ENCODE data around the gene POLR1B. TPM values are rescaled to one million over a fixed set of nuclear protein-coding genes. Genes with fewer than 3 reads are reported as not detected.

Gene POLR1B
- total RNA-seq, 1 donor from 2014 or later = 26.8 TPM

DNA sequence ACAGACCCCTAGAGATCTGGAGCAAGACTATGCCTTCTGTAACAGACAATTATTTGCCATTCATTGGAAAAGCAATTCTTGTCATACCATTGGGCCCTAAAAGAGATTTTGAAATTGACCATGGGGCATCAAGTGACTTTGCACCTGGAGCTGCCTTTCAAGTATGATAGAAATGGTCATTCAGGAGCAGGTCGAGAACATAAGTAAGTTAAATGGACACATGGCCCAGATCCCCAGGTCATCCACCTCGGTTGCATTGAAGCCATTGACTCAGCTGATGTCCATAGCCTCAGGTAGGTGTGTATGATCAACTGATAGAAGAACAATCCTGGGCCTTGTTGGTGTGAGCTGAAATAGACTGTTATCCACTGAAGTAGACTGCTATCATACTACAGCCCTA is 61.5 kb downstream of the POLR1B start:
- Mint-ChIP-seq H3K4me3 (ENCODE audit: unreplicated experiment) (no peak overlapping the region), H3K9me3 (ENCODE audit: unreplicated experiment) (peaks cover 2% of the 10 kb centered on the region), H3K36me3 (ENCODE audit: low read depth, unreplicated experiment) (no peaks in the 10 kb centered on the region), H3K4me1 (ENCODE audit: low read depth, unreplicated experiment) (peaks cover 6% of the 10 kb centered on the region), H3K27ac (ENCODE audit: unreplicated experiment) (no peak overlapping the region), H3K27me3 (ENCODE audit: low read depth, unreplicated experiment) (peaks cover 9% of the 10 kb centered on the region)
- Histone ChIP-seq H2AFZ (ENCODE audit: low read depth, low read length) (no peak overlapping the region), H3K4me2 (ENCODE audit: low read length) (no peak overlapping the region), H3K27me3 (ENCODE audit: insufficient read depth, low read length) (no peaks in the 10 kb centered on the region), H3K9me3 (ENCODE audit: insufficient read depth, low read depth, low read length) (no peaks in the 10 kb centered on the region), H4K20me1 (ENCODE audit: insufficient read depth, low read length) (no peaks in the 10 kb centered on the region), H3K79me2 (ENCODE audit: insufficient read depth, low read length) (no peaks in the 10 kb centered on the region), H3K4me3 (ENCODE audit: insufficient read depth, low read depth, low read length) (no peak overlapping the region), H3K4me1 (ENCODE audit: insufficient read depth, low read length) (peaks cover 5% of the 10 kb centered on the region), H3K36me3 (ENCODE audit: insufficient read depth, low read length) (no peaks in the 10 kb centered on the region), H3K9ac (ENCODE audit: low read length) (no peak overlapping the region), H3K27ac (ENCODE audit: low read depth, low read length) (no peak overlapping the region)
- FAIRE-seq (no peak), DNase-seq (ENCODE audit: low read depth) (no peak)
- TF ChIP-seq, protein P1, sequence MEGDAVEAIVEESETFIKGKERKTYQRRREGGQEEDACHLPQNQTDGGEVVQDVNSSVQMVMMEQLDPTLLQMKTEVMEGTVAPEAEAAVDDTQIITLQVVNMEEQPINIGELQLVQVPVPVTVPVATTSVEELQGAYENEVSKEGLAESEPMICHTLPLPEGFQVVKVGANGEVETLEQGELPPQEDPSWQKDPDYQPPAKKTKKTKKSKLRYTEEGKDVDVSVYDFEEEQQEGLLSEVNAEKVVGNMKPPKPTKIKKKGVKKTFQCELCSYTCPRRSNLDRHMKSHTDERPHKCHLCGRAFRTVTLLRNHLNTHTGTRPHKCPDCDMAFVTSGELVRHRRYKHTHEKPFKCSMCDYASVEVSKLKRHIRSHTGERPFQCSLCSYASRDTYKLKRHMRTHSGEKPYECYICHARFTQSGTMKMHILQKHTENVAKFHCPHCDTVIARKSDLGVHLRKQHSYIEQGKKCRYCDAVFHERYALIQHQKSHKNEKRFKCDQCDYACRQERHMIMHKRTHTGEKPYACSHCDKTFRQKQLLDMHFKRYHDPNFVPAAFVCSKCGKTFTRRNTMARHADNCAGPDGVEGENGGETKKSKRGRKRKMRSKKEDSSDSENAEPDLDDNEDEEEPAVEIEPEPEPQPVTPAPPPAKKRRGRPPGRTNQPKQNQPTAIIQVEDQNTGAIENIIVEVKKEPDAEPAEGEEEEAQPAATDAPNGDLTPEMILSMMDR (IDR thresholded peaks at IDR 0.05; ENCODE audit: insufficient read depth, low read depth, low read length) = no peak
- no peak for TF ChIP-seq EZH2 (IDR thresholded peaks at IDR 0.05; ENCODE audit: insufficient read depth, low read length)

DNA sequence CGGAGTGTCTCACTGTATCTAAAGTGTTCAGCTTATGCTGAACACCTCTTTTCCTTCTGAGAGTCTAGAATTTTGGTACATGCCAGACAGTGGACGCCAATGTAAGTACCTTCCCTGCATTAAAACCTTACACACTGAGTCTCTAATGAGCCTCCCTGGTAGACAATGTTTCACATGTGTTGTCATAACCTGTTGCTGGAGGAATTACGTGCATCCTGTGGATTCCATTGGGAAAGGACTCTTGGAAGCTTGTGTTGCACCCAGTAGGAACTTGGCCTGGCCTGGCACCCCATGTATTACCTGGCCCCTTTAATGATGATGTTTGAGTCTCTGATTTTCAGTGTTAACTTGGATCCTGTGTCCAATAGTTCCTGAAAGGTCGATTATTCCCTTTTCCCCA is 62.7 kb downstream of the POLR1B start:
- H3K4me3 ChIP-seq (ENCODE audit: insufficient read depth, low read depth, low read length) = no peak overlapping the region
- no peak for FAIRE-seq
- H3K27ac ChIP-seq (ENCODE audit: low read depth, low read length) = no peak overlapping the region
- no peaks in the 10 kb centered on the region for H3K79me2 ChIP-seq (ENCODE audit: insufficient read depth, low read length)
- H3K4me1 ChIP-seq (ENCODE audit: insufficient read depth, low read length) = peaks cover 3% of the 10 kb centered on the region
- no peaks in the 10 kb centered on the region for H3K27me3 ChIP-seq (ENCODE audit: insufficient read depth, low read length)
- peaks cover 6% of the 10 kb centered on the region for H3K4me1 Mint-ChIP-seq (ENCODE audit: low read depth, unreplicated experiment)
- no peak overlapping the region for H3K4me2 ChIP-seq (ENCODE audit: low read length)
- no peak overlapping the region for H2AFZ ChIP-seq (ENCODE audit: low read depth, low read length)
- DNase-seq (ENCODE audit: low read depth) = no peak
- no peaks in the 10 kb centered on the region for H3K9me3 ChIP-seq (ENCODE audit: insufficient read depth, low read depth, low read length)
- no peaks in the 10 kb centered on the region for H3K36me3 ChIP-seq (ENCODE audit: insufficient read depth, low read length)
- peaks cover 9% of the 10 kb centered on the region for H3K9me3 Mint-ChIP-seq (ENCODE audit: unreplicated experiment)
- H4K20me1 ChIP-seq (ENCODE audit: insufficient read depth, low read length) = no peaks in the 10 kb centered on the region
- H3K27me3 Mint-ChIP-seq (ENCODE audit: low read depth, unreplicated experiment) = peaks cover 10% of the 10 kb centered on the region
- TF ChIP-seq, protein P1 (IDR thresholded peaks at IDR 0.05; ENCODE audit: insufficient read depth, low read depth, low read length) = no peak
- no peak for TF ChIP-seq EZH2 (IDR thresholded peaks at IDR 0.05; ENCODE audit: insufficient read depth, low read length)
- H3K36me3 Mint-ChIP-seq (ENCODE audit: low read depth, unreplicated experiment) = no peaks in the 10 kb centered on the region
- no peak overlapping the region for H3K9ac ChIP-seq (ENCODE audit: low read length)
- no peak overlapping the region for H3K27ac Mint-ChIP-seq (ENCODE audit: unreplicated experiment)
- no peak overlapping the region for H3K4me3 Mint-ChIP-seq (ENCODE audit: unreplicated experiment)

DNA sequence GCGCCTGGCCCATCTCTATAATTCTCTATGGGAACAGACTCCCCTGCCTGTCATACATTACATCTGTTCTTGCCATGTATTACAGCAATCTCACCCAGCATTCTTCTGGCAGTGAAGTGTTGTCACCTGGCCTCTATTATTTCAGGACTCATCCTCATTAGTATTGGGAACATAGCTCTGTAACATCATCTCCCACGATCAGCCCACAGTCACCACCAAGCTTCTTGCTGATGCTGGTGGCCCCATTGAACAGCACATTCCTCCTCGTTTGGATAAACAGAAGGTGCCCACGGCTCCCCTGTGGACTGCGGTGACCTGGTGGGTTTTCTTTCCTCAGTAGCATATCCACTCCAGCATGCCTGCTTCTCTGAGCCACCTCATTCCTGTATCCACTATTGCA is 63.7 kb downstream of the POLR1B start:
- H3K27ac Mint-ChIP-seq (ENCODE audit: unreplicated experiment) = no peak overlapping the region
- no peaks in the 10 kb centered on the region for H3K4me1 Mint-ChIP-seq (ENCODE audit: low read depth, unreplicated experiment)
- peaks cover 19% of the 10 kb centered on the region for H3K27me3 Mint-ChIP-seq (ENCODE audit: low read depth, unreplicated experiment)
- Histone ChIP-seq H3K9me3 (ENCODE audit: insufficient read depth, low read depth, low read length) (no peaks in the 10 kb centered on the region), H3K9ac (ENCODE audit: low read length) (no peak overlapping the region), H4K20me1 (ENCODE audit: insufficient read depth, low read length) (no peaks in the 10 kb centered on the region), H3K27me3 (ENCODE audit: insufficient read depth, low read length) (no peaks in the 10 kb centered on the region), H3K4me3 (ENCODE audit: insufficient read depth, low read depth, low read length) (no peak overlapping the region), H3K4me1 (ENCODE audit: insufficient read depth, low read length) (no peaks in the 10 kb centered on the region), H3K4me2 (ENCODE audit: low read length) (no peak overlapping the region), H3K36me3 (ENCODE audit: insufficient read depth, low read length) (no peaks in the 10 kb centered on the region), H2AFZ (ENCODE audit: low read depth, low read length) (no peak overlapping the region), H3K79me2 (ENCODE audit: insufficient read depth, low read length) (no peaks in the 10 kb centered on the region), H3K27ac (ENCODE audit: low read depth, low read length) (no peak overlapping the region)
- no peak for DNase-seq (ENCODE audit: low read depth)
- no peak overlapping the region for H3K4me3 Mint-ChIP-seq (ENCODE audit: unreplicated experiment)
- FAIRE-seq = no peak
- peaks cover 17% of the 10 kb centered on the region for H3K9me3 Mint-ChIP-seq (ENCODE audit: unreplicated experiment)
- H3K36me3 Mint-ChIP-seq (ENCODE audit: low read depth, unreplicated experiment) = no peaks in the 10 kb centered on the region
- TF ChIP-seq, protein P1 (IDR thresholded peaks at IDR 0.05; ENCODE audit: insufficient read depth, low read depth, low read length) = no peak
- no peak for TF ChIP-seq EZH2 (IDR thresholded peaks at IDR 0.05; ENCODE audit: insufficient read depth, low read length)

Measured in astrocyte (in vitro differentiated cells and primary cell).